B cell (primary cell): Measurements from ENCODE around the gene ACADL. TPM values are rescaled to one million over a fixed set of nuclear protein-coding genes. Genes with fewer than 3 reads are reported as not detected.

Experiments
- ATAC-seq: fragments of 200-7000 bp; cut with Tn5 transposase; one replicate; pipeline ENCODE4 v1.10.0; 2021; ENCODE audit warnings: low read depth, mild to moderate bottlenecking, moderate number of reproducible peaks, moderate library complexity
- CTCF ChIA-PET: fragments of 350-600 bp; sonication (Branson Sonifier 250); formaldehyde crosslinking; loops from one replicate; lab custom pipeline; 2021; ENCODE audit warnings: antibody characterized with exemption, inconsistent platforms; lab: Charles Lee
- POLR2A ChIA-PET: fragments of 350-600 bp; sonication (Branson Sonifier 250); formaldehyde crosslinking; loops from one replicate; lab custom pipeline; 2021; ENCODE audit warnings: antibody characterized with exemption; lab: Charles Lee
- DNase-seq: peaks from one replicate; pipeline ENCODE4 v3.0.0; 2013
- H2AFZ ChIP-seq: 2 replicates; pipeline ENCODE4 v1.6.1; 2012; ENCODE audit warnings: mild to moderate bottlenecking, low read depth, low read length; ENCODE audit not compliant: insufficient read depth, poor library complexity, severe bottlenecking
- H3K27ac ChIP-seq, 2 donors: 1 replicate in 1 of 2; 2 replicates in 1 of 2; pipeline ENCODE4 v1.5.1; 2012 to 2013; ENCODE audit warnings: low read length in 2 of 2, mild to moderate bottlenecking in 2 of 2, moderate library complexity in 1 of 2
- H3K27me3 ChIP-seq, 4 experiments: fragments of 200-600 bp in 1 of 4; sonication (generic) in 1 of 4; replicated peaks in 1 of 4; 1 replicate in 2 of 4; 2 replicates in 2 of 4; pipeline versions ENCODE4 v1.6.1 to v1.7.0; 2013 to 2016; ENCODE audit warnings: low read length in 3 of 4, mild to moderate bottlenecking in 2 of 4, mixed read lengths in 1 of 4, moderate library complexity in 1 of 4; ENCODE audit not compliant: insufficient read depth in 4 of 4, control insufficient read depth in 3 of 4; ENCODE audit errors: control extremely low read depth in 1 of 4
- H3K36me3 ChIP-seq, 2 experiments: replicated peaks in 1 of 2; 1 replicate in 1 of 2; 2 replicates in 1 of 2; pipeline versions ENCODE4 v1.6.1 to v1.7.1; 2013; ENCODE audit warnings: low read length in 1 of 2; ENCODE audit not compliant: insufficient read depth in 2 of 2, control insufficient read depth in 1 of 2; ENCODE audit errors: control extremely low read depth in 1 of 2, extremely low read depth in 1 of 2
- H3K4me1 ChIP-seq, 2 donors: fragments of 200-600 bp in 1 of 2; sonication (generic) in 1 of 2; 1 replicate in 1 of 2; 2 replicates in 1 of 2; pipeline versions ENCODE4 v1.5.1 to v1.6.1; 2013 to 2017; ENCODE audit warnings: low read length in 2 of 2; ENCODE audit not compliant: control insufficient read depth in 2 of 2, insufficient read depth in 2 of 2
- H3K4me2 ChIP-seq: replicated peaks from 2 replicates; pipeline ENCODE3; 2012; ENCODE audit warnings: mild to moderate bottlenecking, low read depth, low read length; ENCODE audit not compliant: poor library complexity, severe bottlenecking
- H3K4me3 ChIP-seq, 5 experiments: fragments of 200-600 bp in 1 of 5; sonication (generic) in 1 of 5; 1 replicate in 3 of 5; 2 replicates in 2 of 5; pipeline versions ENCODE4 v1.5.1 to v1.7.0; 2011 to 2016; ENCODE audit warnings: low read length in 4 of 5, mild to moderate bottlenecking in 4 of 5, low read depth in 2 of 5, control low read depth in 1 of 5, moderate library complexity in 1 of 5; ENCODE audit not compliant: insufficient read depth in 1 of 5; ENCODE audit errors: control extremely low read depth in 1 of 5, extremely low read depth in 1 of 5
- H3K79me2 ChIP-seq: fragments of 200-600 bp; sonication (generic); one replicate; pipeline ENCODE4 v1.6.0; 2016; ENCODE audit warnings: low read length; ENCODE audit not compliant: control insufficient read depth, insufficient read depth
- H3K9ac ChIP-seq: fragments of 200-600 bp; sonication (generic); 2 replicates; pipeline ENCODE4 v1.6.1; 2017; ENCODE audit warnings: mild to moderate bottlenecking, low read length, moderate library complexity
- H3K9me3 ChIP-seq, 3 donors: one replicate each; pipeline versions ENCODE4 v1.6.1 to v1.7.1; 2013; ENCODE audit warnings: low read length in 2 of 3; ENCODE audit not compliant: control insufficient read depth in 2 of 3, insufficient read depth in 1 of 3; ENCODE audit errors: control extremely low read depth in 1 of 3
- H4K20me1 ChIP-seq: 2 replicates; pipeline ENCODE4 v1.6.0; 2012; ENCODE audit warnings: mild to moderate bottlenecking, low read length; ENCODE audit not compliant: insufficient read depth, control insufficient read depth, poor library complexity, severe bottlenecking
- H3K27ac Mint-ChIP-seq: one replicate; pipeline ENCODE4 v1.8.0; 2021; ENCODE audit warnings: mixed read lengths
- H3K27me3 Mint-ChIP-seq: one replicate; pipeline ENCODE4 v1.8.0; 2021; ENCODE audit warnings: mixed read lengths
- H3K4me1 Mint-ChIP-seq: one replicate; pipeline ENCODE4 v1.8.0; 2021; ENCODE audit warnings: mixed read lengths
- H3K4me3 Mint-ChIP-seq: one replicate; pipeline ENCODE4 v1.8.0; 2021; ENCODE audit warnings: mixed read lengths
- H3K9me3 Mint-ChIP-seq: one replicate; pipeline ENCODE4 v1.8.0; 2022; ENCODE audit warnings: mixed read lengths; ENCODE audit not compliant: insufficient read depth
- EZH2 ChIP-seq: IDR thresholded peaks from 2 replicates; pipeline ENCODE4 v1.6.1; 2012; ENCODE audit warnings: borderline replicate concordance, low read depth, mild to moderate bottlenecking, moderate library complexity, low read length; ENCODE audit not compliant: insufficient read depth, poor library complexity, severe bottlenecking
- WGBS: methylation state at CpG from one replicate; pipeline ENCODE4 v1.1.5; 2013; ENCODE audit warnings: missing lambda C conversion rate; ENCODE audit not compliant: insufficient coverage; 5-methylcytosine and 5-hydroxymethylcytosine counted together
- intact Hi-C: fragments of 100-400 bp; cut with micrococcal nuclease; formaldehyde crosslinking; loops from one replicate; pipeline ENCODE4 v1.10.0; 2022
- polyA plus RNA-seq: library from polyadenylated mRNA; depleted of rRNA; stranded (reverse); fragments of >200 nt; gene quantifications from 2 replicates; pipeline ENCODE4 v1.2.3, GENCODE V29; 2012
- total RNA-seq, 2 donors: library from RNA; stranded (reverse); fragments of 120-200 nt in 1 of 2; gene quantifications; 1 replicate in 1 of 2; 2 replicates in 1 of 2; pipeline versions ENCODE4 v1.2.3 to v1.2.4, GENCODE V29; 2013 to 2022
- TF ChIP-seq, protein P1 (sequence below): fragments of 200-600 bp; IDR thresholded peaks from one replicate; pipeline ENCODE4 v1.8.0; 2022; ENCODE audit warnings: antibody characterized with exemption, mild to moderate bottlenecking

ACADL gene
- total and polyA plus RNA-seq, 2 donors (not counting 1 experiment from before 2014, with no cell fraction given): not detected

GRCh38 chr2:210207929-210208328 is 17.3 kb downstream of the ACADL start:
- TF ChIP-seq, protein P1, sequence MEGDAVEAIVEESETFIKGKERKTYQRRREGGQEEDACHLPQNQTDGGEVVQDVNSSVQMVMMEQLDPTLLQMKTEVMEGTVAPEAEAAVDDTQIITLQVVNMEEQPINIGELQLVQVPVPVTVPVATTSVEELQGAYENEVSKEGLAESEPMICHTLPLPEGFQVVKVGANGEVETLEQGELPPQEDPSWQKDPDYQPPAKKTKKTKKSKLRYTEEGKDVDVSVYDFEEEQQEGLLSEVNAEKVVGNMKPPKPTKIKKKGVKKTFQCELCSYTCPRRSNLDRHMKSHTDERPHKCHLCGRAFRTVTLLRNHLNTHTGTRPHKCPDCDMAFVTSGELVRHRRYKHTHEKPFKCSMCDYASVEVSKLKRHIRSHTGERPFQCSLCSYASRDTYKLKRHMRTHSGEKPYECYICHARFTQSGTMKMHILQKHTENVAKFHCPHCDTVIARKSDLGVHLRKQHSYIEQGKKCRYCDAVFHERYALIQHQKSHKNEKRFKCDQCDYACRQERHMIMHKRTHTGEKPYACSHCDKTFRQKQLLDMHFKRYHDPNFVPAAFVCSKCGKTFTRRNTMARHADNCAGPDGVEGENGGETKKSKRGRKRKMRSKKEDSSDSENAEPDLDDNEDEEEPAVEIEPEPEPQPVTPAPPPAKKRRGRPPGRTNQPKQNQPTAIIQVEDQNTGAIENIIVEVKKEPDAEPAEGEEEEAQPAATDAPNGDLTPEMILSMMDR: no peak
- no peaks in the 10 kb centered on the region for H4K20me1 ChIP-seq
- H3K4me2 ChIP-seq: no peak overlapping the region
- no peaks in the 10 kb centered on the region for H3K4me1 ChIP-seq
- H3K9me3 ChIP-seq: no peaks in the 10 kb centered on the region
- H3K9ac ChIP-seq: no peak overlapping the region
- H3K4me3 ChIP-seq: no peak overlapping the region
- no peak for ATAC-seq
- no peaks in the 10 kb centered on the region for H3K79me2 ChIP-seq
- no peak overlapping the region for H3K27ac Mint-ChIP-seq
- no CpG with 5 or more reads among the region's 1 CpG for WGBS
- ChIA-PET POLR2A (no interaction called here), CTCF (interaction anchor here (1.3 to 1.5 kb wide), 3 partner anchors 10 to 247 kb away, joined by 3 to 5 read pairs (median 4); no protein-coding TSS in a partner anchor)
- peaks cover 0 to 7% (median 3%) of the 10 kb centered on the region in 4 experiments for H3K27me3 ChIP-seq
- H3K4me1 Mint-ChIP-seq: no peaks in the 10 kb centered on the region
- no peak overlapping the region for H2AFZ ChIP-seq
- H3K36me3 ChIP-seq: no peaks in the 10 kb centered on the region
- no peak overlapping the region for H3K4me3 Mint-ChIP-seq
- H3K9me3 Mint-ChIP-seq: no peaks in the 10 kb centered on the region
- H3K27ac ChIP-seq: no peak overlapping the region
- peaks cover 23% of the 10 kb centered on the region for H3K27me3 Mint-ChIP-seq
- intact Hi-C loops: no loop called here
- DNase-seq: no peak

DNA sequence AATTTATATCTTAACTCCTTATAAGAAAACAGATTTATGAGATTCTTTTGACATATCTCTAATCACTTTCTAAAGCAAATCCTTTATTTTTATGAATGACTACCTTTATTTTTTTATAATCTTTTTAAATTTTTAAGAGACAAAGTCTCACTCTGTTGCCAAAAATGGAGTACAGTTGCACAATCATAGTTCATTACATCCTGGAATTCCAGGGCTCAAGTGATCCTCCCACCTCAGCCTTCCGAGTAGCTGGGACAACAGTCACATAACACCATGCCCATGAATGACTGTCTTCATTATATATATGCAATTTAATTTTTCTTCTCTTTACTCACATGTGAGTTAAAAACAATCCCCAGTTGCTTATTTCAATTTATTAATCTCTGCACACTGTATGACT is 21.7 kb downstream of the ACADL start:
- no peak overlapping the region for H3K27ac ChIP-seq
- CTCF ChIA-PET: interaction anchor here (0.5 to 1.0 kb wide), 4 partner anchors 225 to 233 kb away, joined by 3 to 5 read pairs (median 4); no protein-coding TSS in a partner anchor

More for the DNA sequence above, 21.7 kb downstream of the ACADL start:
- Mint-ChIP-seq H3K27me3 (peaks cover 31% of the 10 kb centered on the region), H3K4me3 (no peak overlapping the region), H3K4me1 (no peaks in the 10 kb centered on the region), H3K27ac (no peak overlapping the region), H3K9me3 (no peaks in the 10 kb centered on the region)
- DNase-seq: no peak
- H3K9ac ChIP-seq: no peak overlapping the region
- H3K4me1 ChIP-seq: no peaks in the 10 kb centered on the region
- no peaks in the 10 kb centered on the region for H3K79me2 ChIP-seq
- no peaks in the 10 kb centered on the region for H3K36me3 ChIP-seq
- H2AFZ ChIP-seq: no peak overlapping the region
- POLR2A ChIA-PET: no interaction called here
- H4K20me1 ChIP-seq: no peaks in the 10 kb centered on the region
- peaks cover 0 to 6% (median 2%) of the 10 kb centered on the region in 4 experiments for H3K27me3 ChIP-seq
- intact Hi-C loops: no loop called here
- WGBS: no CpG with 5 or more reads among the region's 1 CpG
- H3K4me2 ChIP-seq: no peak overlapping the region
- ATAC-seq: no peak
- H3K9me3 ChIP-seq: no peaks in the 10 kb centered on the region
- no peak for TF ChIP-seq EZH2
- TF ChIP-seq, protein P1: no peak
- H3K4me3 ChIP-seq: no peak overlapping the region
